ENCODE data around the gene THSD7A. TPM values are rescaled to one million over a fixed set of nuclear protein-coding genes. Genes with fewer than 3 reads are reported as not detected.

Gene THSD7A
- 3.1 and 5.2 TPM in 2 replicates for total RNA-seq (2014; rRNA removed; shearing (Covaris generic))

GRCh38 chr7:11831736-11832495 lies at the start of gene THSD7A:
Gene THSD7A, minus strand, starts transcription at chr7:11832198. Its CDS starts 252 bp downstream, at chr7:11831946.
- peak; percentile 58 for DNase-seq (ENCODE audit: low read depth)

GRCh38 chr7:11881680-11882079 lies 49.7 kb upstream of the THSD7A start:
- DNase-seq (ENCODE audit: low read depth) = no peak

GRCh38 chr7:11875635-11876034 lies 43.6 kb upstream of the THSD7A start:
- no peak for DNase-seq (ENCODE audit: low read depth)

- DNase-seq (ENCODE audit: low read depth) = no peak
Measured at GRCh38 chr7:11865671-11866070, 33.7 kb upstream of the THSD7A start.

GRCh38 chr7:11858622-11859302 lies 26.8 kb upstream of the THSD7A start:
- no peak for DNase-seq (ENCODE audit: low read depth)

- DNase-seq (ENCODE audit: low read depth) = peak; percentile 63
Measured at GRCh38 chr7:11858026-11858425, 26.0 kb upstream of the THSD7A start.

- no peak for DNase-seq (ENCODE audit: low read depth)
Measured at GRCh38 chr7:11848251-11848650, 16.3 kb upstream of the THSD7A start.

- peak; percentile 29 for DNase-seq (ENCODE audit: low read depth)
Measured at GRCh38 chr7:11847336-11847735, 15.3 kb upstream of the THSD7A start.

GRCh38 chr7:11846361-11846955 lies 14.5 kb upstream of the THSD7A start:
- DNase-seq (ENCODE audit: low read depth) = no peak

GRCh38 chr7:11843113-11843765 lies 11.2 kb upstream of the THSD7A start:
- DNase-seq (ENCODE audit: low read depth) = peak; percentile 56

GRCh38 chr7:11841657-11842056 lies 9.7 kb upstream of the THSD7A start:
- DNase-seq (ENCODE audit: low read depth) = no peak

GRCh38 chr7:11835260-11835659 lies 3.3 kb upstream of the THSD7A start:
- DNase-seq (ENCODE audit: low read depth) = peak; percentile 38

GRCh38 chr7:11833431-11833830 lies 1.4 kb upstream of the THSD7A start:
- DNase-seq (ENCODE audit: low read depth) = peak; percentile 50

GRCh38 chr7:11831156-11831735 lies 752 bp downstream of the THSD7A start:
- peak; percentile 40 for DNase-seq (ENCODE audit: low read depth)

- DNase-seq (ENCODE audit: low read depth) = peak; percentile 47
Measured at GRCh38 chr7:11830582-11831155, 1.3 kb downstream of the THSD7A start.

GRCh38 chr7:11829954-11830353 lies 2.0 kb downstream of the THSD7A start:
- no peak for DNase-seq (ENCODE audit: low read depth)

GRCh38 chr7:11819947-11820346 lies 12.1 kb downstream of the THSD7A start:
- DNase-seq (ENCODE audit: low read depth) = no peak

- DNase-seq (ENCODE audit: low read depth) = no peak
Measured at GRCh38 chr7:11819271-11819670, 12.7 kb downstream of the THSD7A start.

- DNase-seq (ENCODE audit: low read depth) = no peak
Measured at GRCh38 chr7:11818281-11818680, 13.7 kb downstream of the THSD7A start.

GRCh38 chr7:11817111-11817740 lies 14.8 kb downstream of the THSD7A start:
- no peak for DNase-seq (ENCODE audit: low read depth)

- no peak for DNase-seq (ENCODE audit: low read depth)
Measured at GRCh38 chr7:11811709-11812108, 20.3 kb downstream of the THSD7A start.

Measured in M059J (cell line).